CD4-positive, alpha-beta T cell treated with Interleukin-2 at 100 ng/mL for 4 hours (primary cell): ENCODE data around the gene KLHL24.
"Not testable (repeated sequence)": the region's sequence is repeated elsewhere in the genome, so short reads cannot be mapped to it uniquely, and the experiment has no call there.

Experiments
- DNase-seq: peaks from one replicate; pipeline ENCODE4 v3.0.0-alpha.2; 2020; ENCODE audit warnings: low spot score

The KLHL24 gene

GRCh38 chr3:183697610-183698317 lies 62.3 kb downstream of the KLHL24 start, which contains the start of gene YEATS2:
TSS of gene YEATS2 (plus strand) at chr3:183697797. CDS start at chr3:183715163, 17,366 bp downstream.
- peak; percentile 68 for DNase-seq

GRCh38 chr3:183698318-183698751 lies 62.9 kb downstream of the KLHL24 start:
- peak; percentile 28 for DNase-seq

GRCh38 chr3:183698756-183699155 lies 63.3 kb downstream of the KLHL24 start:
- DNase-seq, result no peak

- no peak for DNase-seq
Observed at GRCh38 chr3:183699238-183699947, 64.0 kb downstream of the KLHL24 start.

- DNase-seq, result no peak
Observed at GRCh38 chr3:183701744-183702143, 66.3 kb downstream of the KLHL24 start.

- DNase-seq, result not testable (repeated sequence)
Observed at GRCh38 chr3:183703892-183704291, 68.5 kb downstream of the KLHL24 start.

- no peak for DNase-seq
Observed at GRCh38 chr3:183710231-183710630, 74.8 kb downstream of the KLHL24 start.

- DNase-seq, result no peak
Observed at GRCh38 chr3:183711516-183711915, 76.1 kb downstream of the KLHL24 start.

- no peak for DNase-seq
Observed at GRCh38 chr3:183714622-183715021, 79.2 kb downstream of the KLHL24 start.

- no peak for DNase-seq
Observed at GRCh38 chr3:183718012-183718411, 82.6 kb downstream of the KLHL24 start.

GRCh38 chr3:183725387-183725786 lies 90.0 kb downstream of the KLHL24 start:
- no peak for DNase-seq

GRCh38 chr3:183728204-183728603 lies 92.8 kb downstream of the KLHL24 start:
- no peak for DNase-seq

- no peak for DNase-seq
Observed at GRCh38 chr3:183730361-183730760, 94.9 kb downstream of the KLHL24 start.

GRCh38 chr3:183731611-183732010 lies 96.2 kb downstream of the KLHL24 start:
- no peak for DNase-seq

- no peak for DNase-seq
Observed at GRCh38 chr3:183733553-183733952, 98.1 kb downstream of the KLHL24 start.
